ENCODE data around the gene APMAP. TPM values are rescaled to one million over a fixed set of nuclear protein-coding genes. Genes with fewer than 3 reads are reported as not detected.
"Not testable (repeated sequence)": the region's sequence is repeated elsewhere in the genome, so short reads cannot be mapped to it uniquely, and the experiment has no call there.

Gene APMAP
- total RNA-seq, 1 donor from 2014 or later, result 95.2 TPM

GRCh38 chr20:24950128-24950835 lies 42.3 kb downstream of the APMAP start:
- Mint-ChIP-seq H3K4me3 (ENCODE audit: unreplicated experiment) (no peak overlapping the region), H3K36me3 (ENCODE audit: low read depth, unreplicated experiment) (no peaks in the 10 kb centered on the region), H3K27ac (ENCODE audit: unreplicated experiment) (no peak overlapping the region), H3K27me3 (ENCODE audit: unreplicated experiment) (peaks cover 10% of the 10 kb centered on the region), H3K4me1 (ENCODE audit: unreplicated experiment) (no peaks in the 10 kb centered on the region), H3K9me3 (ENCODE audit: unreplicated experiment) (no peaks in the 10 kb centered on the region)
- no peak for DNase-seq (ENCODE audit: low spot score)
- TF ChIP-seq, protein P1, sequence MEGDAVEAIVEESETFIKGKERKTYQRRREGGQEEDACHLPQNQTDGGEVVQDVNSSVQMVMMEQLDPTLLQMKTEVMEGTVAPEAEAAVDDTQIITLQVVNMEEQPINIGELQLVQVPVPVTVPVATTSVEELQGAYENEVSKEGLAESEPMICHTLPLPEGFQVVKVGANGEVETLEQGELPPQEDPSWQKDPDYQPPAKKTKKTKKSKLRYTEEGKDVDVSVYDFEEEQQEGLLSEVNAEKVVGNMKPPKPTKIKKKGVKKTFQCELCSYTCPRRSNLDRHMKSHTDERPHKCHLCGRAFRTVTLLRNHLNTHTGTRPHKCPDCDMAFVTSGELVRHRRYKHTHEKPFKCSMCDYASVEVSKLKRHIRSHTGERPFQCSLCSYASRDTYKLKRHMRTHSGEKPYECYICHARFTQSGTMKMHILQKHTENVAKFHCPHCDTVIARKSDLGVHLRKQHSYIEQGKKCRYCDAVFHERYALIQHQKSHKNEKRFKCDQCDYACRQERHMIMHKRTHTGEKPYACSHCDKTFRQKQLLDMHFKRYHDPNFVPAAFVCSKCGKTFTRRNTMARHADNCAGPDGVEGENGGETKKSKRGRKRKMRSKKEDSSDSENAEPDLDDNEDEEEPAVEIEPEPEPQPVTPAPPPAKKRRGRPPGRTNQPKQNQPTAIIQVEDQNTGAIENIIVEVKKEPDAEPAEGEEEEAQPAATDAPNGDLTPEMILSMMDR (IDR thresholded peaks at IDR 0.05; ENCODE audit: unreplicated experiment), result no peak

- Mint-ChIP-seq H3K27ac (ENCODE audit: unreplicated experiment) (no peak overlapping the region), H3K27me3 (ENCODE audit: unreplicated experiment) (peaks cover 10% of the 10 kb centered on the region), H3K36me3 (ENCODE audit: low read depth, unreplicated experiment) (no peaks in the 10 kb centered on the region), H3K4me1 (ENCODE audit: unreplicated experiment) (no peaks in the 10 kb centered on the region), H3K4me3 (ENCODE audit: unreplicated experiment) (no peak overlapping the region), H3K9me3 (ENCODE audit: unreplicated experiment) (no peaks in the 10 kb centered on the region)
- DNase-seq (ENCODE audit: low spot score), result no peak
- TF ChIP-seq, protein P1 (IDR thresholded peaks at IDR 0.05; ENCODE audit: unreplicated experiment), result no peak
These were observed 42.8 kb downstream of the APMAP start for GRCh38 chr20:24949756-24950127.

DNA sequence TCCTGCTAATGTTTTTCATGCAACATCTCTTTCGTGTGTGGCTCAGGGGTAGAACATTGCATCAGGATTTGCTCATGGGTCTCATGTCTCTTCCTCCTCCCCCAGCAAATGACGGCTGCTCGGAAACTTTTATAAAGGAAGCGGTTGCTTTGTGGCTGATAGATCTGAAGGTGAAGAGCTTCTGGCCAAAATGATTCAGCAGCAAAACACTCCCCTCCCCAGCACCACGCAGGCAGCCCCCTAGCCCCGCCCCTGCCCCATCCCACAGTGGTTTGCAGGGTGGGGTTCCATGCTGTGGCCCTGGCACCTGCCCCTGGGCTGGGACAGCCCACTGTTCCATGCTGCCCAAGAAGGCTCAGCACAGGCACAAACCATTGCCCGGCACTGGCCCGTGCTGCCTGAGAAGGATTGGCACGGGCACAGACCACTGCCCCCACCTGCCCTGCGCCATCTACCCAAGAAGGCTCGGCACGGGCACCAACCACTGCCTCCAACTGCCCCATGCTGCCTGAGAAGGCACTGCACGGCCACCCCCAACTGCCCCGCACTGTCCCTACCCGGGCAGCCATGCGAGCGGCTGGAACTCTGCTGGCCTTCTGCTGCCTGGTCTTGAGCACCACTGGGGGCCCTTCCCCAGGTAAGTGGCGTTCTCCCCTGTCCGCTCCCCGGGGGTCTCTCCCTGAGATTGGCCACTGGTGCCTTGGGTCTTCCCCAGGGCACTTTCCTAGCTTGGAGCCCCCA lies 43.4 kb downstream of the APMAP start, which contains the start of gene CST7:
TSS of gene CST7 (plus strand) at position 331 of the 741 bp plus-strand sequence. CDS start at position 568, 237 bp downstream.
- TF ChIP-seq, protein P1 (IDR thresholded peaks at IDR 0.05; ENCODE audit: unreplicated experiment), result no peak
- Mint-ChIP-seq H3K36me3 (ENCODE audit: low read depth, unreplicated experiment) (no peaks in the 10 kb centered on the region), H3K9me3 (ENCODE audit: unreplicated experiment) (no peaks in the 10 kb centered on the region), H3K27ac (ENCODE audit: unreplicated experiment) (no peak within 1 kb of the TSS), H3K4me1 (ENCODE audit: unreplicated experiment) (no peaks in the 10 kb centered on the region), H3K4me3 (ENCODE audit: unreplicated experiment) (no peak within 1 kb of the TSS), H3K27me3 (ENCODE audit: unreplicated experiment) (peaks cover 10% of the 10 kb centered on the region)
- DNase-seq (ENCODE audit: low spot score), result no peak

DNA sequence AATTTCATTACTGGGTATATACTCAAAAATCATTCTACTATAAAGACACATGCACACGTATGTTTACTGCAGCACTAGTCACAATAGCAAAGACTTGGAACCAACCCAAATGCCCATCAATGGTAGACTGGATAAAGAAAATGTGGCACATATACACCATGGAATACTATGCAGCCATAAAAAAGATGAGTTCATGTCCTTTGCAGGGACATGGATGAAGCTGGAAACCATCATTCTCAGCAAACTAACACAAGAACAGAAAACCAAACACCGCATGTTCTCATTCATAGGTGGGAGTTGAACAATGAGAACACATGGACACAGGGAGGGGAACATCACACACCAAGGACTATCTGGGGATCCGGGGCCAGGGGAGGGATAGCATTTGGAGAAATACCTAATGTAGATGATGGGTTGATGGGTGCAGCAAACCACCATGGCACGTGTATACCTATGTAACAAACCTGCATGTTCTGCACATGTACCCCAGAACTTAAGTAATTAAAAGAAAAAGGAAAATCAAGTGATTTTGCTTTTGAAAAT lies 44.1 kb downstream of the APMAP start:
- H3K4me3 Mint-ChIP-seq (ENCODE audit: unreplicated experiment); H3K27me3 Mint-ChIP-seq (ENCODE audit: unreplicated experiment); H3K27ac Mint-ChIP-seq (ENCODE audit: unreplicated experiment); H3K4me1 Mint-ChIP-seq (ENCODE audit: unreplicated experiment); DNase-seq (ENCODE audit: low spot score); H3K36me3 Mint-ChIP-seq (ENCODE audit: low read depth, unreplicated experiment); H3K9me3 Mint-ChIP-seq (ENCODE audit: unreplicated experiment): not testable (repeated sequence)

GRCh38 chr20:24946376-24946775 lies 46.2 kb downstream of the APMAP start:
- not testable (repeated sequence) for H3K4me3 Mint-ChIP-seq (ENCODE audit: unreplicated experiment); H3K36me3 Mint-ChIP-seq (ENCODE audit: low read depth, unreplicated experiment); H3K27ac Mint-ChIP-seq (ENCODE audit: unreplicated experiment); H3K27me3 Mint-ChIP-seq (ENCODE audit: unreplicated experiment); H3K4me1 Mint-ChIP-seq (ENCODE audit: unreplicated experiment); H3K9me3 Mint-ChIP-seq (ENCODE audit: unreplicated experiment); DNase-seq (ENCODE audit: low spot score)

- DNase-seq (ENCODE audit: low spot score), result no peak
- TF ChIP-seq, protein P1 (IDR thresholded peaks at IDR 0.05; ENCODE audit: unreplicated experiment), result no peak
- H3K27me3 Mint-ChIP-seq (ENCODE audit: unreplicated experiment), result peaks cover 4% of the 10 kb centered on the region
- no peak overlapping the region for H3K4me3 Mint-ChIP-seq (ENCODE audit: unreplicated experiment)
- peaks cover 9% of the 10 kb centered on the region for H3K36me3 Mint-ChIP-seq (ENCODE audit: low read depth, unreplicated experiment)
- no peaks in the 10 kb centered on the region for H3K9me3 Mint-ChIP-seq (ENCODE audit: unreplicated experiment)
- no peaks in the 10 kb centered on the region for H3K4me1 Mint-ChIP-seq (ENCODE audit: unreplicated experiment)
- no peak overlapping the region for H3K27ac Mint-ChIP-seq (ENCODE audit: unreplicated experiment)
These were observed 48.8 kb downstream of the APMAP start for GRCh38 chr20:24943731-24944130.
